H1 (cell line): Measurements from ENCODE around the gene VPS25. TPM values are rescaled to one million over a fixed set of nuclear protein-coding genes. Genes with fewer than 3 reads are reported as not detected.
A peak's percentile ranks its signal among the peaks of the same experiment; 100 is the strongest.

Experiments used
- ASH2L ChIP-seq: fragments of 200-600, 300-600 bp; sonication (generic); IDR thresholded peaks from one replicate; pipeline ENCODE4 v1.7.1; 2017; ENCODE audit warnings: low read length
- CBX5 ChIP-seq: fragments of 300-800, 300-1000 bp; sonication (generic); IDR thresholded peaks from 2 replicates; pipeline ENCODE4 v1.7.1; 2016; ENCODE audit warnings: antibody characterized with exemption, low read length, low read depth
- FOSL1 ChIP-seq: IDR thresholded peaks from 2 replicates; pipeline ENCODE4 v1.6.1; 2011; ENCODE audit warnings: mild to moderate bottlenecking, low read depth, low read length, moderate library complexity; ENCODE audit not compliant: insufficient read depth
- KDM4A ChIP-seq: IDR thresholded peaks from one replicate; pipeline ENCODE4 v1.7.1; 2012; ENCODE audit warnings: low read depth, mild to moderate bottlenecking, moderate library complexity, low read length, inconsistent platforms; ENCODE audit not compliant: severe bottlenecking
- KDM5A ChIP-seq: fragments of 200-600 bp; IDR thresholded peaks from 2 replicates; pipeline ENCODE4 v1.7.1; 2012; ENCODE audit warnings: mild to moderate bottlenecking, low read length, inconsistent platforms, mixed read lengths
- MAFK ChIP-seq: IDR thresholded peaks from 2 replicates; pipeline ENCODE4 v1.6.1; 2012; ENCODE audit warnings: low read depth, mild to moderate bottlenecking, improper control_type of control experiment, low read length
- POLR2AphosphoS5 ChIP-seq: IDR thresholded peaks from 2 replicates; pipeline ENCODE4 v1.6.1; 2011; ENCODE audit warnings: low read depth, low read length
- TAF1 ChIP-seq: IDR thresholded peaks from 2 replicates; pipeline ENCODE4 v1.6.1; 2011; ENCODE audit warnings: mild to moderate bottlenecking, low read depth, low read length
- TBP ChIP-seq: IDR thresholded peaks from 2 replicates; pipeline ENCODE4 v1.6.1; 2011; ENCODE audit warnings: low read depth, low read length, improper control_type of control experiment
- TCF12 ChIP-seq: IDR thresholded peaks from 2 replicates; pipeline ENCODE4 v1.6.1; 2011; ENCODE audit warnings: low read depth, mild to moderate bottlenecking, low read length
- polyA plus RNA-seq, 7 experiments: library from polyadenylated mRNA; depleted of rRNA in 3 of 7; stranded (reverse) in 5 of 7; unstranded in 2 of 7; fragments of >200 nt in 5 of 7; fragments of 200-250 nt in 2 of 7; gene quantifications; 1 replicate in 5 of 7; 2 replicates in 1 of 7; 4 replicates in 1 of 7; pipeline versions ENCODE4 v1.2.1 to v1.2.3, GENCODE V29; 2011 to 2013; ENCODE audit warnings: missing spikeins in 2 of 7, mixed read lengths in 2 of 7
- total RNA-seq: library from RNA; stranded (reverse); fragmentation: NEBNext Ultra II Directional; extraction: Animal tissue kit (Norgen Biotek cat#: 25700); gene quantifications from 2 replicates; pipeline ENCODE4 v1.2.1, GENCODE V29; 2021
- TF ChIP-seq, protein P1 (sequence below): IDR thresholded peaks from 2 replicates; pipeline ENCODE4 v1.6.1; 2012; ENCODE audit warnings: inconsistent platforms

The VPS25 gene
- total and polyA plus RNA-seq, 2 of the 8 experiments (the other 6 are each of a cell fraction or from before 2014, with no cell fraction given), result 88.2 to 188 TPM

DNA sequence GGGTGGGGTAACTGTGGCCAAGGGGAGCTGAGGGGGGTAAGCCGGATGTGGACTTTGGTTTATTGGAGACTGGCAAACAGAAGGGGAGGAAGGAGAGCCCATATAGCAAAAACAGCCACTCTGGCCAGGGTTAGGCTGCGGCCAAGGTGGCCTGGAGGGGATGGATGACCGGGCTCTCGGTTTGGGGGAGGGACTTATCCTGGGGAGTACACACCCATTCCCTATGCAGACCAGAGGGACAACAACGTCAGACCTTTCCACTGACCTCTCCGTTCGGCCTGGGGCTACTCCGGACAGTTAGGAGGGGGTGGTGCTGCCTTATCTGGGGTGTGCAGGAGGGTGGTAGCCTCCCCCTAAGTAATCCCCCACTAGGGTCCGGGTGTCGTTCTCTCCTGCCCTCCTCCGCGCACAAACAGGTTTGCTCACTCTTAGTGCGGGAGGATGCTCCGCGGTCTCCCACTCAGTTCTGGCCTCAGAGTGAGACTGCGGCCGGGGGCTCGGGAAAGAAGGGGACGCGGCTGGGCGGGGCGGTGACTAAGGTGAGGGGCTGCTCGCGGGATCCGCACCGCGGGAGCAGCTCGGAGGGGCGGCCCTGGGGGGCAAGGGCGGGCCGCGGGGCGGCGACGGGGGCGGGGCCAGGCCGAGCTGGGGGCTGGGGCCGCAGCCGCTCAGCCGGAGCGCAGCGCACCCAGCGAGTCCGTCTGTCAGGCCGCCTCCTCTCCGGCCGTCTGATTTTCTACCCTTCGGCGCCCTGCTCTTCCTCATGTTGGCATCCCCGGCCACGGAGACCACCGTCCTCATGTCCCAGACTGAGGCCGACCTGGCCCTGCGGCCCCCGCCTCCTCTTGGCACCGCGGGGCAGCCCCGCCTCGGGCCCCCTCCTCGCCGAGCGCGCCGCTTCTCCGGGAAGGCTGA is 6.9 kb downstream of the VPS25 start, which contains the start of gene WNK4 (continued):
- TF ChIP-seq, protein P1, sequence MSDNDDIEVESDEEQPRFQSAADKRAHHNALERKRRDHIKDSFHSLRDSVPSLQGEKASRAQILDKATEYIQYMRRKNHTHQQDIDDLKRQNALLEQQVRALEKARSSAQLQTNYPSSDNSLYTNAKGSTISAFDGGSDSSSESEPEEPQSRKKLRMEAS, result no peak
- TF ChIP-seq KDM4A, result peak; percentile 67
- no peak for TF ChIP-seq KDM5A
- TF ChIP-seq FOSL1, result no peak
- no peak for TF ChIP-seq CBX5
- TF ChIP-seq TAF1, result peak; percentile 50; the same call in 1 of the 2 replicates
- TF ChIP-seq ASH2L, result peak; percentile 30
- TF ChIP-seq TCF12, result no peak
- TF ChIP-seq MAFK, result no peak
- no peak for TF ChIP-seq TBP
- TF ChIP-seq POLR2AphosphoS5, result 0 out of 2 replicates have a peak, but pooled peaks have one; percentile 34
